HCT116 (cell line): ENCODE measurements around the gene RHEB. TPM values are rescaled to one million over a fixed set of nuclear protein-coding genes. Genes with fewer than 3 reads are reported as not detected.

ENCODE experiments used
- ATAC-seq: fragments of 200-7000 bp; cut with Tn5 transposase; 2 replicates; pipeline ENCODE4 v1.9.1; 2020; ENCODE audit warnings: mild to moderate bottlenecking, moderate library complexity
- BruUV-seq: library from RNA; stranded (reverse); fragments of 400-500 nt; replicated peaks from 2 replicates; lab custom pipeline; 2021; lab: Mats Ljungman, UMichigan
- CTCF ChIA-PET: fragments of 300-600 bp; sonication (Branson Sonifier 250); formaldehyde crosslinking; loops from one replicate; lab custom pipeline; 2021; ENCODE audit warnings: antibody characterized with exemption; lab: Charles Lee
- POLR2A ChIA-PET: fragments of 300-600, 350-600 bp; sonication (Branson Sonifier 250); formaldehyde crosslinking; loops from one replicate; lab custom pipeline; 2021; ENCODE audit warnings: antibody characterized with exemption; lab: Charles Lee
- RAD21 ChIA-PET, 2 experiments: fragments of 300-600 bp; sonication (Branson Sonifier 250); formaldehyde crosslinking; loops; one replicate each; lab custom pipeline; 2023; ENCODE audit warnings: low total read pairs in 2 of 2; ENCODE audit not compliant: uncharacterized antibody in 2 of 2, unreplicated experiment in 2 of 2, low non-redundant PET in 1 of 2; lab: Charles Lee
- DNase-seq: peaks from one replicate; pipeline ENCODE4 v3.0.0-alpha.2; 2010; ENCODE audit warnings: low read depth, low spot score
- H2AFZ ChIP-seq: fragments of 200-600 bp; shearing (Covaris generic), sonication (generic); 2 replicates; pipeline ENCODE4 v1.6.1; 2017; ENCODE audit warnings: low read depth, mixed run types, mixed read lengths, antibody characterized with exemption, low read length; ENCODE audit not compliant: poor library complexity, severe bottlenecking
- H3K27ac ChIP-seq: 2 replicates; pipeline ENCODE4 v1.5.1; 2012; ENCODE audit warnings: low read depth, low read length
- H3K27me3 ChIP-seq: fragments of 200-600 bp; sonication (generic); 2 replicates; pipeline ENCODE4 v1.6.1; 2016; ENCODE audit warnings: mixed run types, low read length, mixed read lengths; ENCODE audit not compliant: insufficient read depth
- H3K36me3 ChIP-seq, 2 experiments: fragments of 200-500 bp in 1 of 2; fragments of 200-600 bp in 1 of 2; sonication (Bioruptor generic) in 1 of 2; sonication (generic) in 1 of 2; 2 replicates each; pipeline versions ENCODE4 v1.5.1 to v1.6.1; 2014 to 2016; ENCODE audit warnings: low read length in 2 of 2, inconsistent platforms in 1 of 2, mixed read lengths in 1 of 2, mixed run types in 1 of 2; ENCODE audit not compliant: insufficient read depth in 2 of 2, control insufficient read depth in 1 of 2
- H3K4me1 ChIP-seq, 2 experiments: fragments of 200-600 bp in 1 of 2; sonication (generic) in 1 of 2; 2 replicates each; pipeline versions ENCODE4 v1.5.1 to v1.6.1; 2012 to 2017; ENCODE audit warnings: low read length in 2 of 2, inconsistent platforms in 1 of 2, mild to moderate bottlenecking in 1 of 2, mixed read lengths in 1 of 2, mixed run types in 1 of 2, moderate library complexity in 1 of 2; ENCODE audit not compliant: insufficient read depth in 2 of 2, control insufficient read depth in 1 of 2
- H3K4me2 ChIP-seq: fragments of 200-600 bp; sonication (generic); 2 replicates; pipeline ENCODE4 v1.6.1; 2017; ENCODE audit warnings: mixed run types, low read length, mixed read lengths
- H3K4me3 ChIP-seq, 2 experiments: fragments of 200-600 bp in 1 of 2; sonication (generic) in 1 of 2; replicated peaks in 1 of 2; 2 replicates each; pipeline ENCODE4 v1.5.1; 2011 to 2016; ENCODE audit warnings: low read length in 2 of 2, control low read depth in 1 of 2, low read depth in 1 of 2, mild to moderate bottlenecking in 1 of 2, mixed read lengths in 1 of 2, mixed run types in 1 of 2
- H3K79me2 ChIP-seq: fragments of 200-600 bp; sonication (generic); 2 replicates; pipeline ENCODE4 v1.6.1; 2017; ENCODE audit warnings: mild to moderate bottlenecking, mixed run types, low read length, moderate library complexity, mixed read lengths; ENCODE audit not compliant: insufficient read depth
- H3K9ac ChIP-seq: fragments of 200-600 bp; sonication (generic); 2 replicates; pipeline ENCODE4 v1.6.1; 2016; ENCODE audit warnings: low read length, mixed read lengths
- H3K9me2 ChIP-seq: fragments of 200-600 bp; sonication (generic), shearing (Covaris generic); 2 replicates; pipeline ENCODE4 v1.6.1; 2017; ENCODE audit warnings: mixed run types, mild to moderate bottlenecking, moderate library complexity; ENCODE audit not compliant: insufficient read depth
- H3K9me3 ChIP-seq, 2 experiments: fragments of 200-500 bp in 1 of 2; fragments of 200-600 bp in 1 of 2; sonication (Bioruptor generic) in 1 of 2; sonication (generic) in 1 of 2; 2 replicates each; pipeline ENCODE4 v1.6.1; 2014 to 2017; ENCODE audit warnings: low read length in 2 of 2, mixed read lengths in 2 of 2, inconsistent platforms in 1 of 2, low read depth in 1 of 2, mild to moderate bottlenecking in 1 of 2, mixed run types in 1 of 2, moderate library complexity in 1 of 2; ENCODE audit not compliant: control insufficient read depth in 1 of 2, insufficient read depth in 1 of 2
- H4K20me1 ChIP-seq: fragments of 200-600 bp; sonication (generic), shearing (Covaris generic); 2 replicates; pipeline ENCODE4 v1.6.1; 2017; ENCODE audit warnings: mixed run types, mild to moderate bottlenecking, moderate library complexity; ENCODE audit not compliant: insufficient read depth
- ATF3 ChIP-seq: IDR thresholded peaks from 2 replicates; pipeline ENCODE4 v1.6.1; 2012
- CEBPB ChIP-seq: IDR thresholded peaks from 2 replicates; pipeline ENCODE4 v1.6.1; 2012; ENCODE audit warnings: low read depth
- EGR1 ChIP-seq: IDR thresholded peaks from 2 replicates; pipeline ENCODE4 v1.6.1; 2012; ENCODE audit warnings: low read depth
- ELF1 ChIP-seq: IDR thresholded peaks from 2 replicates; pipeline ENCODE4 v1.6.1; 2012; ENCODE audit warnings: low read depth, borderline replicate concordance
- EZH2 ChIP-seq: fragments of 200-600 bp; sonication (generic); IDR thresholded peaks from 2 replicates; pipeline ENCODE4 v1.6.1; 2017; ENCODE audit warnings: antibody characterized with exemption, mixed run types
- EZH2phosphoT487 ChIP-seq: fragments of 200-600 bp; IDR thresholded peaks from 2 replicates; pipeline ENCODE4 v1.6.1; 2018; ENCODE audit warnings: antibody characterized with exemption, borderline replicate concordance
- JUND ChIP-seq: IDR thresholded peaks from 2 replicates; pipeline ENCODE4 v1.6.1; 2012
- POLR2A ChIP-seq: IDR thresholded peaks from 2 replicates; pipeline ENCODE4 v1.7.0; 2011; ENCODE audit warnings: borderline replicate concordance; ENCODE audit not compliant: insufficient read depth, insufficient read length; ENCODE audit errors: extremely low read depth
- POLR2AphosphoS5 ChIP-seq: IDR thresholded peaks from 2 replicates; pipeline ENCODE4 v1.6.1; 2011; ENCODE audit warnings: mild to moderate bottlenecking, low read depth, low read length, moderate library complexity
- REST ChIP-seq: IDR thresholded peaks from 2 replicates; pipeline ENCODE4 v1.6.1; 2012; ENCODE audit warnings: low read depth
- SIN3A ChIP-seq: IDR thresholded peaks from 2 replicates; pipeline ENCODE4 v1.6.1; 2012; ENCODE audit warnings: low read depth
- SP1 ChIP-seq: IDR thresholded peaks from 2 replicates; pipeline ENCODE4 v1.6.1; 2012; ENCODE audit warnings: low read depth
- SRF ChIP-seq: IDR thresholded peaks from 2 replicates; pipeline ENCODE4 v1.6.1; 2012; ENCODE audit warnings: low read depth
- TCF7L2 ChIP-seq: IDR thresholded peaks from 2 replicates; pipeline ENCODE4 v1.7.0; 2011; ENCODE audit warnings: borderline replicate concordance, inconsistent platforms; ENCODE audit not compliant: insufficient read depth, insufficient read length; ENCODE audit errors: extremely low read depth
- YY1 ChIP-seq: IDR thresholded peaks from 2 replicates; pipeline ENCODE4 v1.6.1; 2011; ENCODE audit warnings: low read length, low read depth, moderate library complexity, mild to moderate bottlenecking; ENCODE audit not compliant: insufficient replicate concordance; ENCODE audit errors: extremely low read depth
- ZFX ChIP-seq: fragments of 450-650 bp; IDR thresholded peaks from 2 replicates; pipeline ENCODE4 v1.6.1; 2017
- ZNF274 ChIP-seq: fragments of 200-500 bp; sonication (Bioruptor generic); IDR thresholded peaks from 2 replicates; pipeline ENCODE4 v1.6.1; 2014; ENCODE audit warnings: mild to moderate bottlenecking, low read depth, low read length, inconsistent platforms
- intact Hi-C: fragments of 100-400 bp; cut with micrococcal nuclease; formaldehyde crosslinking; loops from 2 replicates; pipeline ENCODE4 v1.10.0; 2022
- total RNA-seq: library from RNA; stranded (reverse); gene quantifications from one replicate; pipeline ENCODE4 v1.2.1, GENCODE V29; 2021; ENCODE audit not compliant: unreplicated experiment

The RHEB gene
- total RNA-seq, 1 experiment from 2014 or later, result 114 TPM

DNA sequence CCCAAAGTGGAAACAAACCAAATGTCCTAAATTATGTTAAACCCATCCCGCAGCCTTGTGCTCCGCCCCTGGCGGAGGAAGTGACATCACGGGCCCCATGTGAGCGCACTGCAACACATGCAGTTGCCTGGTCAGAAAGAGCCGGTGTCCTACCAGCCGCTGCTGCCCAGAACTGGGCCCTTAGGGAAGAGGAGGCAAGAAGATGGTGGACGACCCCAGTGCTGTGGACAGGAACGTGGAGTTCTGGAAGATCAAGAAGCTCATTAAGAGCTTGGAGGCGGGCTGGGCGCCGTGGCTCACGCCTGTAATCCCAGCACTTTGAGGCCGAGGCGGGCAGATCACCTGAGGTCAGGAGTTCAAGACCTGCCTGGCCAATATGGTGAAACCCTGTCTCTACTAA is 18.0 kb downstream of the RHEB start:
- Histone ChIP-seq H2AFZ (no peak overlapping the region), H3K36me3 (no peaks in the 10 kb centered on the region), H3K9me2 (no peaks in the 10 kb centered on the region), H3K4me1 (no peaks in the 10 kb centered on the region), H3K27ac (no peak overlapping the region), H3K27me3 (no peaks in the 10 kb centered on the region), H3K79me2 (peaks cover 100% of the 10 kb centered on the region), H3K9ac (no peak overlapping the region), H4K20me1 (peaks cover 20% of the 10 kb centered on the region; the same call in 1 of the 2 replicates), H3K4me3 (no peak overlapping the region), H3K4me2 (no peak overlapping the region), H3K9me3 (no peaks in the 10 kb centered on the region)
- BruUV-seq, result no TSS peak
- RAD21 ChIA-PET, result no interaction called here
- ATAC-seq, result no peak
- intact Hi-C loops, result no loop called here
- CTCF ChIA-PET, result no interaction called here
- DNase-seq, result no peak
- POLR2A ChIA-PET, result no interaction called here
- TF ChIP-seq ATF3 (no peak), POLR2A (no peak), CEBPB (no peak), ZFX (no peak)

- no peak for TF ChIP-seq TCF7L2
- no peak for TF ChIP-seq EGR1
- TF ChIP-seq SRF, result no peak
- TF ChIP-seq CEBPB, result no peak
- no peak for TF ChIP-seq ZNF274
- TF ChIP-seq REST, result no peak
- no peak for TF ChIP-seq EZH2
- TF ChIP-seq ELF1, result no peak
- no peak for TF ChIP-seq POLR2AphosphoS5
- no peak for TF ChIP-seq SP1
- no peak for TF ChIP-seq SIN3A
- no peak for TF ChIP-seq EZH2phosphoT487
- no peak for TF ChIP-seq YY1
- TF ChIP-seq JUND, result no peak
- TF ChIP-seq ZFX, result no peak
- H3K79me2 ChIP-seq, result peaks cover 100% of the 10 kb centered on the region
- no peaks in the 10 kb centered on the region for H3K27me3 ChIP-seq
- CTCF ChIA-PET, result interaction anchor here (1.5 kb wide), 1 partner anchor 9 kb away, joined by 5 read pairs; no protein-coding TSS in a partner anchor
- no peaks in the 10 kb centered on the region for H3K9me3 ChIP-seq
- no peaks in the 10 kb centered on the region for H3K9me2 ChIP-seq
- H3K4me3 ChIP-seq, result no peak overlapping the region
- POLR2A ChIA-PET, result no interaction called here
- RAD21 ChIA-PET, result no interaction called here
- peaks cover 23% of the 10 kb centered on the region; the same call in 1 of the 2 replicates for H4K20me1 ChIP-seq
- no peak overlapping the region for H3K4me2 ChIP-seq
- no peak overlapping the region for H2AFZ ChIP-seq
- no peaks in the 10 kb centered on the region for H3K36me3 ChIP-seq
- H3K4me1 ChIP-seq, result peaks cover 14 to 29% of the 10 kb centered on the region in 2 experiments; a peak in 3 of 4 replicates
- intact Hi-C loops, result no loop called here
- no peak overlapping the region for H3K27ac ChIP-seq
- DNase-seq, result no peak
- H3K9ac ChIP-seq, result no peak overlapping the region
- ATAC-seq, result no peak
- BruUV-seq, result no TSS peak
Observed at GRCh38 chr7:151498495-151498894, 21.2 kb downstream of the RHEB start.
